Pulmonary artery endothelial cell (primary cell): ENCODE data around the gene CACNB4. TPM values are rescaled to one million over a fixed set of nuclear protein-coding genes. Genes with fewer than 3 reads are reported as not detected.
A peak's percentile ranks its signal among the peaks of the same experiment; 100 is the strongest.
"Not testable (repeated sequence)": the region's sequence is repeated elsewhere in the genome, so short reads cannot be mapped to it uniquely, and the experiment has no call there.

Source experiments
- DNase-seq: peaks from one replicate; pipeline ENCODE4 v3.0.0-alpha.2; 2011; ENCODE audit warnings: low read depth, low spot score
- total RNA-seq: library from RNA; depleted of rRNA; stranded (reverse); fragments of >200 nt; gene quantifications from 2 replicates; pipeline ENCODE4 v1.2.3, GENCODE V29; 2014

Gene CACNB4
- total RNA-seq, 1 donor from 2014 or later, result 0.13 TPM

- peak; percentile 85 for DNase-seq
Observed at GRCh38 chr2:151828143-151828889, 270.5 kb downstream of the CACNB4 start, which contains the start of gene ARL5A. ARL5A (minus strand) TSS chr2:151828421; CDS start chr2:151828176, 245 bp downstream.

GRCh38 chr2:151827564-151828142 lies 271.2 kb downstream of the CACNB4 start:
- DNase-seq, result no peak

DNA sequence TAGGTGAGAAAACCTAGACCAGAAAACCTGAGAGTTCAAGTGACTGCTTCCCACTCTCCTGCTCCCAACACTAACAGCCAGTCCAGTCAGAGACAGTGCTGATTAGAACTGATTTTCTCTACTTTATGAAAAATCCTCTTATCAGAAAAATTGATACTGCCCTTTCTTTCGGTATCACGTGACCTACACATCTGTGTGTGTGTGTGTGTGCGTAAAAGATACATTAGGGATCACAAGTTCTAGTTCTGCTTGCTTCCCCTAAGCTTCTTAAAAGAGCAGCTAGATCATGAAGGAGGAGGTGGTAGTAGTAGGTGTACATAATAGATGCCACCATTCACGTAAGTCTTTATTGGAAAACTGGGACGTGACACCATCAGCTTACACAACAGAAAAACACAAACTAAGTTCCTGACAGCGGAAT lies 272.1 kb downstream of the CACNB4 start:
- no peak for DNase-seq

DNA sequence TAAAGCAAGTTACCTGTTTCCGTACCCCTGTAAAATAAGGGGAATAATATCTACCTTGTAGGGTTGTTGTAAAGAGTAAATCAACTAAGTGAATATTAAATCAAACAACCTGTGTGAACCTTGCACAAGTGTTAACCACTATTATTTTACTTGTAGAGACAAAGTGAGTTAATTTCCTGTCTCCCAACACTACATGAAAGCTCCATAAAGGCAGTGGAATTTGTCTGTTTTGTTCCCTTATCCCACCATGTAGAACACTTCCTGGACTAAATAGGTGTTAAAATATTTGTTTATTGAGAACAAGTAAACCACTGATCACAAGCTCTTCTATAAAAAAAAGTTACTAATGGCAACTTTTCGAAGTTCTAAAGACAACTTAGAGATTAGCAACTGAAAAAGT lies 274.0 kb downstream of the CACNB4 start:
- DNase-seq, result no peak

DNA sequence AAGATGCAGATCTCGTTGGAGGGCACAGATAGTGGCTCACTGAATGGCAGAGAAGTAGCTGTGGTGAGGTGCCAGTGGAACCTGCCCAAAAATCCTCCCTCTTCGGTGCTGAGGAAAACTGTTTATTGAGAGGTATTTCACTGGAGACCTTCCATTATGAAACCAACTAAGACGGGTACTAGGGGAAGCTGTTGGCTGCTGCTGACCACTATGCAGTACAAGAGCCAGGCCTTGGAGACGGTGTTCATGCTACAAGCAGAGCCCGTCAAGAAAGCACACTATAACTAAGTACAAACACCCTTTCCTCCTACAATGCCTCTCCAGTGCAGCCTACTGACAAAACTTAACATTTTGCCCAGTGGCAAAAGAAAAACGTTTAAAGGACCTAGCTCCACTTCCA lies 275.2 kb downstream of the CACNB4 start:
- DNase-seq, result no peak

DNA sequence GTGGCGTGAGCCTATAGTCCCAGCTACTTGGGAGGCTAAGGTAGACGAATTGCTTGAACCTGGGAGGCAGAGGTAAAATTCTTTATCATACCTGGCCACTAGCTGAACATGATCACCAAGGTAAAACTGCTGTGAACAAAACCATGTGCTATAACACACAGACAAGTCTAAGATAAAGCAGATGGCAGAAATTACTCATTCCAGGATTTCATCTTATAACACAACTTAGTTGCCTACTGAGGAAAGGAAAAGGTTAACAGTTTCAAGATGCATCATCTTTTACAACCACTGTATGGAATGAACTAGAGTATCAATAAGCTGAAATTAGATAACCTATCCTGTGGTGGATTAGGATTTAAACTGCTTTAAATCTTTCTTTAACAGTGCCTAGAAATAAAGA lies 278.9 kb downstream of the CACNB4 start:
- no peak for DNase-seq

DNA sequence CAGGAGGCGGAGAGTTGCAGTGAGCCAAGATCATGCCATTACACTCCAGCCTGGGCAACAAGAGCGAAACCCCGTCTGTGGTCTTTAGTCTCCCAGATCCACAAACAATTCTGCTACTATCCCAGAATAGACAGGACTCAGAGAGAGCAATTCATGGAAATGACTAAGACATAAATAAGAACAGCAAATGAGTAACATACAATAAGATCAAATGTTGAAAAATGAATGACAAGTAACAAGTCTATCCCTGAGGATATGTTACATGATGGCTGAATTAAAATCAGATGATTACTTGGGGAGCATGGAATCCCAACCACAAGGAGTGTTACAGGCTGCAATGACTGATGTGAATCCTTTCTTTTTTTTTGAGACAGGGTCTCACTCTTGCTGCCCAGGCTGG lies 280.9 kb downstream of the CACNB4 start:
- DNase-seq, result no peak

GRCh38 chr2:151816843-151817242 lies 282.0 kb downstream of the CACNB4 start:
- DNase-seq, result no peak

GRCh38 chr2:151815821-151816489 lies 282.9 kb downstream of the CACNB4 start:
- DNase-seq, result no peak

DNA sequence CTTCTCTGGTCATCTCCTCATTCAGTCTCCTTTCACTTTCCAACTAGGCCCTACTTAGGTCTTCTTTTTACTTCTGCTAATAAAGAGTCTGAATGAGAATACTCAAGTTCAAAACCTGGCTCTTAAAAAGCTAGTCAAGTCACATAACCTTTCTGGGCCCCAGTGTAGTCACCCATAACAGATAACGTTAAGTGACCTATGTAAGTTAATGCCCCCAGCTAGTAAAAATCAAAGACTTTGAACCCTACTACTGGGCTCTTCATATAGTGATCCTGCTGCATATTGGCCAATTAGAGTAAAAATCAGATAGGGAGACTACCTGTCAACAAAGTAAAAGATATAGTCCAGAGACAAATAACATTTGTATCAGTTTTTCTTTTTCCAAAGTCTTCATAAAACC lies 288.4 kb downstream of the CACNB4 start:
- no peak for DNase-seq

DNA sequence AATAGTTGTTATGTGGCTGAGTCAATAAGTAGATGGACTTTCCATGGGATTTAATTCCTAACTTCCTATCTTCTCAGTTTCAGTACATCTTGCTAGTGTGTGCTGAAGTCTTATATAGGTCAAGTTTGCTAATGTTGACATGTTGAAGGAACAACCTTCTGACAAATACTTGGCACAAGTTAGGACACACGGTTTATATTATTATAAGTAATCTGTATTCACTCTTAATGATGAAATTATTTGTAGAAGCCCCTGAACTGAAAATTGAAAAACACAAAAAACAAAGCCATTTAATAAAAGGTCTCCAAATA lies 289.8 kb downstream of the CACNB4 start:
- DNase-seq, result no peak

DNA sequence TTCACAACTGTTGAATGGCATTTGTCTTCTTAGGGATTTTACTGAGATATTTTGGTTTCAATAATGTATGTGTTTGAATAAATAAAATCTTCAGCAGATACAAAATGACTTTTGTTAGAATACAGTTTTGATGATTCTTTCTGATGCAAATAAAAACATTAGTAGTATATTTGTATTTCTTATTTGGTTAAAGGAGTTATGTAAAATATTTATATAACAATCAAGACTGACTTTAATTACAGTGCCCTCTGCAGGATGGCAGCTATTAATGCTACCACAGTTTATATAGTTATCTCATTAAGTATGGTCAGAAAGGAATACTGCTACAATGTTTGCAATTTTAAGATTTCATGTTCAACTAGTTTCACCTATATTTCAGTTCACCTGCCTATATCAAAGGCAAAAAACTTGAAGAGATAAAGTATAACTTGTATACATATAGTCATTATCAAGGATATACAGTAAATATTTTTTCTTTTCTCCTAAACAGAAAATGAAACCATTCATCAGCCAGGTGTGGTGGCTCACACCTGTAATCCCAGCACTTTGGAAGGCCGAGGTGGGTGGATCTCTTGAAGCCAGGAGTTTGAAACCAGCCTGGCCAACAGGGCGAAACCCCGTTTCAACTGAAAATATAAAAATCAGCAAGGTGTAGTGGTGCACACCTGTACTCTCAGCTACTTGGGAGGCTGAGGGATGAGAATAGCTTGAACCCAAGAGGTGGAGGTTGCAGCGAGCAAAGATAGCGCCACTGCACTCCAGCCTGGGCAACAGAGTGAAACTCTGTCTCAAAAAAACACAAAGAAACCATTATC lies 290.4 kb downstream of the CACNB4 start:
- no peak for DNase-seq

- no peak for DNase-seq
Observed at GRCh38 chr2:151805961-151806360, 292.9 kb downstream of the CACNB4 start.

GRCh38 chr2:151805343-151805742 lies 293.5 kb downstream of the CACNB4 start:
- no peak for DNase-seq

GRCh38 chr2:151803811-151804210 lies 295.0 kb downstream of the CACNB4 start:
- no peak for DNase-seq

GRCh38 chr2:151802315-151802714 lies 296.5 kb downstream of the CACNB4 start:
- no peak for DNase-seq

GRCh38 chr2:151799886-151800292 lies 299.0 kb downstream of the CACNB4 start:
- no peak for DNase-seq

GRCh38 chr2:151796774-151797173 lies 302.1 kb downstream of the CACNB4 start:
- DNase-seq, result no peak

DNA sequence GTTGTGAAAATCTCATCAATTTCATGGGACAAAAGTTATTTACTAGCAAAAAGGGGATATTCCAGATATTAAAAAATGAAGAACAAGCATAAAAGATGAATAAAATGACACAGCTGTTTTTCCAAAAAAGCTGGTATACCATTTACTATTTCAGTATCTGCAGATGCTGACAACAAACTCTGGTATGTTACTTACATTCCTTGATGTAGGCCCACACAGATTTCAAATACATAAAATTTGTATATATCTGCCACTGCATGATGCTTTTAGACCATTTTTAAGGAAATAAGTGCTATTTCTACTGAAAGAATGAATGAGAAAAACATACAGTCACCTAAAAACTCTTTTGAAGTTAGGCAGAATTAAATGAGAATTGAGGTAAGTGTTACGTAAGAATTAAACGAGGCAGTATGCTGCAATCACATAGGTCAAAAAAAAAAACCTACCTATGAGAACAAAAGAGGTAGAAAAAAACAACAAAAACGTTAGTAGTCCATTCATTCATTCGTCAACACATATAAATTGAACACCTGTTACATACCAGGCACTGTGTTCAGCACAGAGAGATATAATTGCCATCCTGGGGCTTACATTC lies 303.1 kb downstream of the CACNB4 start:
- DNase-seq, result no peak

DNA sequence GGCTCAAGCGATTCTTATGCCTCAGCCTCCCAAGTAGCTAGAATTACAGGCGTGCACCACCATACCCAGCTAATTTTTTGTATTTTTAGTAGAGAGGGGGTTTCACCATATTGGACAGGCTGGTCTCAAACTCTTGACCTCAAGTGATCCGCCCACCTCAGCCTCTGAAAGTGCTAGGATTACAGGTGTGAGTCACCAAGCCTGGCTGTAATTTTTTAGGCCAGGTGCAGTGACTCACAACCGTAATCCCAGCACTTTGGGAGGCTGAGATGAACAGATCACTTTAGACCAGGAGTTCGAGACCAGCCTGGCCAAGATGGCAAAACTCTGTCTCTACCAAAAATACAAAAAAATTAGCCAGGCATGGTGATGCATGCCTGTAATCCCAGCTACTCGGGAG lies 304.4 kb downstream of the CACNB4 start:
- not testable (repeated sequence) for DNase-seq

- no peak for DNase-seq
Observed at GRCh38 chr2:151793123-151793522, 305.7 kb downstream of the CACNB4 start.

DNA sequence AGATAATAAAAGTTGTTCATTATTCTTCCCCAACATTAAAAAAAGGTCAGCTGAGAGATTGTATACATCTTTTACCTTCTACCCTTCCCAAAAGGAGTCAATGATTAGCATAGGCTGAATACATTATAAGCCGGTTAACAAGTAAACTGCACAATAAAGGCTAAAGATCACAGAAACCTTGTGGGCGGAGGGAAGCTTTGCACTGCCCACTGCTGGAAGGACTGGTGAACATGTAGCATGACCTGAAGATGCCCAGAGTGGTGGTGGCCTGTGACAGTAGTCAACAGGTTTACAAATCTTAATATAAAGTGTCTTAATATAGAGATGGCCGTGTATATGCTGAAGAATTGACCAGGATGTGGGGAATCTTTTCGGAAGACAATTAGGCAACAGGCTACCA lies 306.3 kb downstream of the CACNB4 start:
- no peak for DNase-seq
